Lung (tissue), 12 donors: ENCODE data around the gene DCAF7. TPM values are rescaled to one million over a fixed set of nuclear protein-coding genes. Genes with fewer than 3 reads are reported as not detected.

Source experiments
- ATAC-seq: fragments of 200-7000 bp; cut with Tn5 transposase; one replicate; pipeline ENCODE4 v1.9.1; 2020; ENCODE audit warnings: moderate number of reproducible peaks; ENCODE audit not compliant: insufficient read depth, low FRiP score
- DNase-seq, 3 donors: peaks; one replicate each; pipeline ENCODE4 v3.0.0-alpha.2; 2013 to 2017
- H3K27ac ChIP-seq, 2 donors: one replicate each; pipeline ENCODE4 v1.5.1; 2013; ENCODE audit warnings: mild to moderate bottlenecking in 2 of 2, moderate library complexity in 2 of 2, control low read depth in 1 of 2, inconsistent platforms in 1 of 2, low read depth in 1 of 2, low read length in 1 of 2
- H3K27me3 ChIP-seq, 3 donors: one replicate each; pipeline ENCODE4 v1.5.1; 2013; ENCODE audit warnings: low read length in 2 of 3; ENCODE audit not compliant: control insufficient read depth in 3 of 3, insufficient read depth in 3 of 3
- H3K36me3 ChIP-seq, 4 donors: one replicate each; pipeline ENCODE4 v1.5.1; 2013; ENCODE audit warnings: low read length in 4 of 4, mild to moderate bottlenecking in 1 of 4, moderate library complexity in 1 of 4; ENCODE audit not compliant: control insufficient read depth in 4 of 4, insufficient read depth in 4 of 4
- H3K4me1 ChIP-seq, 5 donors: one replicate each; pipeline ENCODE4 v1.5.1; 2013; ENCODE audit warnings: low read length in 5 of 5, mild to moderate bottlenecking in 2 of 5, moderate library complexity in 1 of 5; ENCODE audit not compliant: control insufficient read depth in 5 of 5, insufficient read depth in 5 of 5
- H3K4me3 ChIP-seq: one replicate; pipeline ENCODE4 v1.5.1; 2013; ENCODE audit warnings: mild to moderate bottlenecking, control low read depth, moderate library complexity
- H3K9ac ChIP-seq, 2 donors: one replicate each; pipeline ENCODE4 v1.5.1; 2013; ENCODE audit warnings: low read length in 2 of 2, control low read depth in 1 of 2; ENCODE audit not compliant: insufficient read depth in 1 of 2
- H3K9me3 ChIP-seq, 4 donors: one replicate each; pipeline ENCODE4 v1.5.1; 2013; ENCODE audit warnings: low read length in 3 of 4, mild to moderate bottlenecking in 1 of 4, moderate library complexity in 1 of 4; ENCODE audit not compliant: control insufficient read depth in 4 of 4, insufficient read depth in 3 of 4
- CTCF ChIP-seq: IDR thresholded peaks from 2 replicates; pipeline ENCODE4 v1.5.1; 2012; ENCODE audit warnings: mild to moderate bottlenecking; ENCODE audit errors: control extremely low read depth, extremely low read depth
- WGBS, 2 donors: extraction: QIAGEN DNeasy Blood & Tissue Kit; methylation state at CpG; one replicate each; pipeline ENCODE4 v1.1.7; 2013; 5-methylcytosine and 5-hydroxymethylcytosine counted together
- polyA plus RNA-seq, 2 donors: library from polyadenylated mRNA; stranded (reverse); fragments of 200-250 nt; gene quantifications; one replicate each; pipeline ENCODE4 v1.2.1, GENCODE V29; 2013
- total RNA-seq, 2 donors: library from RNA; depleted of rRNA in 1 of 2; stranded (reverse); fragments of >200 nt in 1 of 2; gene quantifications; one replicate each; pipeline ENCODE4 v1.2.1, GENCODE V29; 2014 to 2021
- donor health status: control.
- donor health status: control.
- donor health status: Bipolar disorder and iron deficiency.
- donor health status: healthy.
- donor health status: DM: yes; HTN: yes; CAD: no.

The DCAF7 gene
- total and polyA plus RNA-seq, 4 donors: 21.7 to 76.6 (median 44.1) TPM

- Histone ChIP-seq H3K9ac (no peak overlapping the region), H3K27ac (no peak overlapping the region), H3K36me3 (peaks cover 10 to 22% (median 12%) of the 10 kb centered on the region in 4 donors), H3K4me3 (no peak overlapping the region), H3K4me1 (no peaks in the 10 kb centered on the region), H3K9me3 (no peaks in the 10 kb centered on the region), H3K27me3 (no peaks in the 10 kb centered on the region)
- no peak for DNase-seq
- ATAC-seq: no peak
- 82 to 91% methylated on average over 3 of the region's 3 CpGs for WGBS, 2 donors
- no peak for TF ChIP-seq CTCF
Observed at GRCh38 chr17:63611354-63611753, 61.1 kb downstream of the DCAF7 start.

GRCh38 chr17:63613663-63614062, 63.4 kb downstream of the DCAF7 start:
- H3K9me3 ChIP-seq: no peaks in the 10 kb centered on the region
- no peak overlapping the region for H3K4me3 ChIP-seq
- no peak overlapping the region for H3K9ac ChIP-seq
- no peaks in the 10 kb centered on the region for H3K4me1 ChIP-seq
- TF ChIP-seq CTCF: no peak
- H3K27me3 ChIP-seq: no peaks in the 10 kb centered on the region
- DNase-seq: peak in 1 of 3 donors; percentile 12
- H3K27ac ChIP-seq: no peak overlapping the region
- ATAC-seq: no peak
- peaks cover 0 to 4% (median under 1%) of the 10 kb centered on the region in 4 donors for H3K36me3 ChIP-seq
- 64 to 91% methylated on average over 2 of the region's 2 CpGs for WGBS, 2 donors

- Histone ChIP-seq H3K9me3 (no peaks in the 10 kb centered on the region), H3K9ac (no peak overlapping the region), H3K36me3 (no peaks in the 10 kb centered on the region), H3K4me3 (peak overlapping the region; percentile 53), H3K27me3 (no peaks in the 10 kb centered on the region), H3K27ac (peak overlapping the region; percentile 85 to 94), H3K4me1 (peaks cover 0 to 24% (median 10%) of the 10 kb centered on the region in 5 donors)
- TF ChIP-seq CTCF: no peak
- DNase-seq (no peak), ATAC-seq (no peak)
- 8 to 16% methylated on average over 10 of the region's 10 CpGs for WGBS, 2 donors
Observed at GRCh38 chr17:63621229-63621683, 71.0 kb downstream of the DCAF7 start.
